NT2/D1 (cell line): ENCODE results near the gene TERF2IP.

Experiments
- DNase-seq: peaks from one replicate; pipeline ENCODE4 v3.0.0-alpha.2; 2011; ENCODE audit warnings: low read depth, low spot score
- H3K27me3 ChIP-seq: 2 replicates; pipeline ENCODE4 v1.6.0; 2011; ENCODE audit warnings: mild to moderate bottlenecking; ENCODE audit not compliant: insufficient read length, insufficient read depth
- H3K36me3 ChIP-seq: 2 replicates; pipeline ENCODE4 v1.6.1; 2011; ENCODE audit warnings: mild to moderate bottlenecking, low read length, mixed read lengths; ENCODE audit not compliant: insufficient read depth, insufficient read length
- H3K4me1 ChIP-seq: 2 replicates; pipeline ENCODE4 v1.5.1; 2011; ENCODE audit not compliant: insufficient read depth, insufficient read length
- H3K4me3 ChIP-seq: 2 replicates; pipeline ENCODE4 v1.5.1; 2011; ENCODE audit warnings: low read depth; ENCODE audit not compliant: insufficient read length
- H3K9ac ChIP-seq: 2 replicates; pipeline ENCODE4 v1.6.0; 2011; ENCODE audit warnings: low read depth; ENCODE audit not compliant: insufficient read length
- H3K9me3 ChIP-seq: 2 replicates; pipeline ENCODE4 v1.5.1; 2011; ENCODE audit warnings: mild to moderate bottlenecking, low read length; ENCODE audit not compliant: insufficient read depth
- SUZ12 ChIP-seq: IDR thresholded peaks from 2 replicates; pipeline ENCODE4 v1.6.1; 2011; ENCODE audit not compliant: insufficient read length, insufficient read depth; ENCODE audit errors: extremely low read depth
- YY1 ChIP-seq: IDR thresholded peaks from 2 replicates; pipeline ENCODE4 v1.6.1; 2011; ENCODE audit not compliant: insufficient read length, insufficient read depth
- ZNF274 ChIP-seq: IDR thresholded peaks from 2 replicates; pipeline ENCODE4 v1.6.1; 2011; ENCODE audit warnings: mild to moderate bottlenecking, low read depth, low read length

The TERF2IP gene

DNA sequence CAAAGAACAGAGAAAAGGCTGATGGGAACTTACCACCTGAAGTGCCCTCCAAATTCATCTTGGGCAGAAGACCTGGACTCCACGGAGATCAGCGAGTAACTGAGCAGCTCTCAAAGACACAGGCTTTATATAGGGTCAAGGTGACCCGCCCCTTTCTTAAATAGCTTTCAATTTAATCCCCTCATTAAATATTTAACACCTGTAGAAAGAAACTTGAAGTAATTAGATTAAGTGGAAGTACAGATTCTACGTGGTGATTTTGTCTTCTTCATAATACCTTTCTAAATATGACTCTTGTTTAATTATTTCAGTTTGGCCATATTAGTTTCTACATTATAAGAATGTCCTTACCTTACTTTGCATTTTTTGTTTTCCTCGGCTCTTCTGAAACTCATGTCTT lies 53.8 kb downstream of the TERF2IP start, which contains the start of gene DUXB:
Gene DUXB, minus strand, starts transcription at position 101 of the 400 bp plus-strand sequence. Its CDS starts 43 bp downstream, at position 58.
- Histone ChIP-seq H3K9me3 (no peaks in the 10 kb centered on the region), H3K36me3 (no peaks in the 10 kb centered on the region), H3K4me1 (peaks cover 3% of the 10 kb centered on the region), H3K9ac (no peak within 1 kb of the TSS), H3K4me3 (no peak within 1 kb of the TSS), H3K27me3 (no peaks in the 10 kb centered on the region)
- no peak for DNase-seq
- TF ChIP-seq YY1 = no peak
- no peak for TF ChIP-seq SUZ12
- TF ChIP-seq ZNF274 = no peak

DNA sequence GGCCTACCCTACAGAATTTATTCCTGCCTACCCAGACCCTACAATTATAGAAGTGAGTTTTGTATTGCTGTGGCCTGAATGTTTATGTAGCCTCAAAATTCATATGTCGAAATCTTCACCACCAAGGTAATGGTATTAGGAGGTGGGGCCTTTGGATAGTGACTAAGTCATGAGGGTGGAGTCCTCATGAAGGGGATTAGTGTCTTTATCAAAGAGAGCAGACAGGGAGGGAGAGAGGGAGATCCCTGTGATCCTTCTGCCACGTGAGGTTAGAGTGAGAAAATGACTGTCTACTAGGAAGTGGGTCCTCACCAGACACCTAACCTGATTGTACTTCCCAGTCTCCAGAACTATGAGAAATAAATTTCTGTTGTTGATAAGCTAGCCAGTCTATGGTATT lies 54.7 kb downstream of the TERF2IP start:
- H3K9me3 ChIP-seq = peaks cover 4% of the 10 kb centered on the region; the same call in 1 of the 2 replicates
- DNase-seq = no peak
- no peaks in the 10 kb centered on the region for H3K27me3 ChIP-seq
- H3K4me3 ChIP-seq = no peak overlapping the region
- H3K9ac ChIP-seq = no peak overlapping the region
- TF ChIP-seq YY1 = no peak
- TF ChIP-seq ZNF274 = no peak
- no peak for TF ChIP-seq SUZ12
- peaks cover 3% of the 10 kb centered on the region for H3K4me1 ChIP-seq
- H3K36me3 ChIP-seq = no peaks in the 10 kb centered on the region

DNA sequence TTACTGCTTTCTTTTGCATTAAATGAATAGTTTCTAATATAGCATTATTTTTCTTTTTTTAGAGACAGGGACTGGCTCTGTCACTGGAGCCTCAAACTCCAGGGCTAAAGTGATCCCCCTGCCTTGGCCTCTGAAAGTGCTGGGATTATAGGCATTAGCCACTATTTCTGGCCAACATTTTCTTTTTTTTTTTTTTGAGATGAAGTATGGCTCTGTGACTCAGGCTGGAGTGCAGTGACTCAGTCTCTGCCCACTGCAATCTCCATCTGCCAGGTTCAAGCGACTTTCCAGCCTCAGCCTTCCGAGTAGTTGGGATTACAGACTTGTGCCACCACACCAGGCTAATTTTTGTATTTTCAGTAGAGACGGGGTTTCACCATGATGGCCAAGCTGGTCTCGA lies 55.7 kb downstream of the TERF2IP start:
- H3K27me3 ChIP-seq = no peaks in the 10 kb centered on the region
- H3K4me1 ChIP-seq = peaks cover 3% of the 10 kb centered on the region
- H3K4me3 ChIP-seq = no peak overlapping the region
- H3K9me3 ChIP-seq = peaks cover 5% of the 10 kb centered on the region; the same call in 1 of the 2 replicates
- no peak for DNase-seq
- TF ChIP-seq YY1 (no peak), SUZ12 (no peak), ZNF274 (no peak)
- H3K9ac ChIP-seq = no peak overlapping the region
- no peaks in the 10 kb centered on the region for H3K36me3 ChIP-seq
